GM12874 (cell line): ENCODE results near the gene CCDC28B.

Experiments
- TF ChIP-seq, protein P1 (sequence below): IDR thresholded peaks from 2 replicates; pipeline ENCODE4 v1.5.1; 2011; ENCODE audit warnings: low read depth, mild to moderate bottlenecking, control low read depth, low read length, moderate library complexity; ENCODE audit not compliant: insufficient read depth

CCDC28B gene

DNA sequence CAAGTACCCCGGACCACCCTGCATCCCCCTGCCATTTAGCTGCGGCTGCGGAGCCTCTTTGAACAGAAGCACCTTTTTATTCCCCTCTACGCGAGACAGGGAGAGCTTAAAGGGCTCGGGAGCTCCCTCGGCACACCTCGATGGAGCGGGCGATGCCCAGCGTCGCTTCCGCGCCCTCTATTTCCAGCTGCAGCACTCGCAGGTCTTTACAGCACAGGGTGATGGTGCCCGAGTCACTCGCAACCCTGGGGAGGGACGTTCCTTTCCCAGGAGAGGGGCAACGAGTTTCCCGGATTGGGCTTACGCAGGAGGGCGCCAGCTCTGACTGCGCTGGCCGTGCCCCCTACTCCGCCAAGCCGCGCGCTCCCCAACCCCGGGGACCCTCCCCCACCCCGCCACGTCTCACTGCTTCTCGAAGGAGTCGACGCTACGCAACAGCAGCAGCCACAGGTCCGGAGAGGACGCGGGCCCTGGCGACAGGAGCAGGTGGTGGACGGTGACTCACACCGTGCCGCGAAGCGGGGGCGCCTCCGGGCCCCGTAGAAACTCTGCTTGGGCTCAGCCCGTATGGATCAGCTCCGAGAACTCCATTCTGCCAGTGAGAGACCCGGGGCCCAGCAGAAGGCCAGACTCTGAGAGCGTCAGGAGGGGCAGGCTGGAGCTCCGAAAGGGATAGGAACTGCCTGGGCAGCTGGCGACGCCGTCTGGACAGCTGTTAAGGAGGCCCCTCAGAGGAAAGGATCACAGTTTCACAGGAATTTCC, 40.8 kb downstream of the CCDC28B start:
- TF ChIP-seq, protein P1, sequence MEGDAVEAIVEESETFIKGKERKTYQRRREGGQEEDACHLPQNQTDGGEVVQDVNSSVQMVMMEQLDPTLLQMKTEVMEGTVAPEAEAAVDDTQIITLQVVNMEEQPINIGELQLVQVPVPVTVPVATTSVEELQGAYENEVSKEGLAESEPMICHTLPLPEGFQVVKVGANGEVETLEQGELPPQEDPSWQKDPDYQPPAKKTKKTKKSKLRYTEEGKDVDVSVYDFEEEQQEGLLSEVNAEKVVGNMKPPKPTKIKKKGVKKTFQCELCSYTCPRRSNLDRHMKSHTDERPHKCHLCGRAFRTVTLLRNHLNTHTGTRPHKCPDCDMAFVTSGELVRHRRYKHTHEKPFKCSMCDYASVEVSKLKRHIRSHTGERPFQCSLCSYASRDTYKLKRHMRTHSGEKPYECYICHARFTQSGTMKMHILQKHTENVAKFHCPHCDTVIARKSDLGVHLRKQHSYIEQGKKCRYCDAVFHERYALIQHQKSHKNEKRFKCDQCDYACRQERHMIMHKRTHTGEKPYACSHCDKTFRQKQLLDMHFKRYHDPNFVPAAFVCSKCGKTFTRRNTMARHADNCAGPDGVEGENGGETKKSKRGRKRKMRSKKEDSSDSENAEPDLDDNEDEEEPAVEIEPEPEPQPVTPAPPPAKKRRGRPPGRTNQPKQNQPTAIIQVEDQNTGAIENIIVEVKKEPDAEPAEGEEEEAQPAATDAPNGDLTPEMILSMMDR: 0 out of 2 replicates have a peak, but pooled peaks have one; percentile 16

DNA sequence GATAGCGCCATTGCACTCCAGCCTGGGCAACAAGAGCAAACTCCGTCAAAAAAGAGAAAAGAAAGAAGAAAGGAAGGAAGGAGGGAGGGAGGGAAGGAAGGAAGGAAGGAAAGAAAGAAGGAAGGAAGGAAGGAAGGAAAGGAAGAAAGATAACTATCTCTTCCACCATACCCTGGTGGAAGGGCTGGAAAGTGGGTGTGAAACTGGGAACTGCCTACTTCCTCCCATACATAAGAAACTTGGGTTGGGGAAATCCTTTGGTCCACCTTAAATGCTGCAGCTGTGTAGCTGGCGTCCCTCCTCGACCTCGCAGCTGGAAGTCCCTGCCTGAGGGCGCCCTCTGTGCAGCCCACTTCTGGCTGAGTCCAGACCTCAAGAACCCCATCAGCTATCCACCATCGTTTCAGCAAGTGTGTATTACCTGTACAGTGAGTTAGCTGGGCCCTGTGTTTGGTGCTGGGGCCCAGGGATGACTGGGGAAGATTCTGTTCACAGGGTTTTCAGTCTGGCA, 42.0 kb downstream of the CCDC28B start:
- TF ChIP-seq, protein P1: no peak

DNA sequence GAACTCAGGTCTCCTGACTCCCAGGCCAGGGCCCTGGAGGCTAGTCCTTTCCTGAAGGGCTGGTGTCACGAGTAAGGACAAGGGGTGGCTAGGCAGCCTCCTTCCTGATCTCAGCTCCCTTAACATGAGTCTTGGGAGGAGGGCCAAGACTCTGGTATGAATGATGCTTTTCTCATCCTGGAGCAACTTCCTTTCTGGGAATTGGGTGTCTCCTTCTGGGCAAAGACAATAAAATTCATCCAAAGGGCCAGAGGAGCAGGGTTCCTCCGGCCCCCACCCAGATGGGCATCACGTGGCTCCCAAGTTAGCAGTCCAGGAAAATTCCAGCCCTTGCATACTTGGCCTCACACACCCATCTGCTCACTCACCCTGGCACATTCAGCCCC, 46.5 kb downstream of the CCDC28B start, which contains the start of gene FAM167B:
Gene FAM167B (plus strand): TSS at position 335 of the 386 bp plus-strand sequence. CDS start 200 bp downstream, outside the sequence.
- TF ChIP-seq, protein P1: no peak

DNA sequence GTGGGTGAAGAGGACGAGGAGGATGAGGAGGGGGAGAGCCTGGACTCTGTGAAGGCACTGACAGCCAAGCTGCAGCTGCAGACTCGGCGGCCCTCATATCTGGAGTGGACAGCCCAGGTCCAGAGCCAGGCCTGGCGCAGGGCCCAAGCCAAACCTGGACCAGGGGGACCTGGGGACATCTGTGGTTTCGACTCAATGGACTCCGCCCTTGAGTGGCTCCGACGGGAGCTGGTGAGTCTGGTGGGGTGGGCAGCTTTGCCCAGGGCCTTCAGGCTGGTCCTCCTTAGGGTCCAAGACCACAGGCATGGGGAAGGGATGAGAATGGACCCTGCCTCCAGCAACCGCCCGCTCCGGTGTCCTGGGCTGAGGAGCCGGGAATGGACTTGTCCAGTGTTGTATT, 47.1 kb downstream of the CCDC28B start:
- TF ChIP-seq, protein P1: no peak

DNA sequence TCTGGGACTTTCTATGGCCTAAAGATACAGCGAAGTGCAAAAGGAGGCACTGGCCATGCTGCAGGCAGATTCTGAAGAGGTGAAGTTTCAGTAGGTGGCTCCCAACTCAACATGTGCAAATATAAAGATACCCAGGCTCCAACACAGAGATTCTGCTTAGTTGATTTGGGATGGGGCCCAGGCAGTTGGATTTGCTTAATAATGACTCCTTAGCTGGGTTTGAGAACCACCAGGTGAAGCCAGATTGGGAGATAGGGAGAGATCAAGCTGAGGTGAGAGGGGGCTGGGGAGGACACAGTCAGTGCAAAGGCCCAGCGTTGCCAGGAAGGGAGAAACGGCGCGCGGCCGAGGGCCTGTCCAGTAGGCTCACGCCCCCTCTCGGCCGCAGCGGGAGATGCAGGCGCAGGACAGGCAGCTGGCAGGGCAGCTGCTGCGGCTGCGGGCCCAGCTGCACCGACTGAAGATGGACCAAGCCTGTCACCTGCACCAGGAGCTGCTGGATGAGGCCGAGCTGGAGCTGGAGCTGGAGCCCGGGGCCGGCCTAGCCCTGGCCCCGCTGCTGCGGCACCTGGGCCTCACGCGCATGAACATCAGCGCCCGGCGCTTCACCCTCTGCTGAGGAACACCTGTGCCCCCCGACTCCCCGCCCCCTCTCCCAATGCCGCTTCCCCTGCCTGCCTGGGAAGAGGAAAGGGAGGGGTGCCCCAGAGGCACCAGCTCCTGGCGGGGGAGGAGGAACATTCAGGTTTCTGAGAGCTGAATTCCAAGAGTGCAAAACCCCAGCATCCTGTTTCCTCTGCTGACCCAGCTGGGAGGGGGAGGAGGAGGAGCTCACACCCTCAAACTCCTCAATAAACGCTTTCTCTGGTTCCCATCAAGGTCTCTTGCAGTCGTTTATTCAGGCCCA, 47.8 kb downstream of the CCDC28B start:
- TF ChIP-seq, protein P1: peak; percentile 99

DNA sequence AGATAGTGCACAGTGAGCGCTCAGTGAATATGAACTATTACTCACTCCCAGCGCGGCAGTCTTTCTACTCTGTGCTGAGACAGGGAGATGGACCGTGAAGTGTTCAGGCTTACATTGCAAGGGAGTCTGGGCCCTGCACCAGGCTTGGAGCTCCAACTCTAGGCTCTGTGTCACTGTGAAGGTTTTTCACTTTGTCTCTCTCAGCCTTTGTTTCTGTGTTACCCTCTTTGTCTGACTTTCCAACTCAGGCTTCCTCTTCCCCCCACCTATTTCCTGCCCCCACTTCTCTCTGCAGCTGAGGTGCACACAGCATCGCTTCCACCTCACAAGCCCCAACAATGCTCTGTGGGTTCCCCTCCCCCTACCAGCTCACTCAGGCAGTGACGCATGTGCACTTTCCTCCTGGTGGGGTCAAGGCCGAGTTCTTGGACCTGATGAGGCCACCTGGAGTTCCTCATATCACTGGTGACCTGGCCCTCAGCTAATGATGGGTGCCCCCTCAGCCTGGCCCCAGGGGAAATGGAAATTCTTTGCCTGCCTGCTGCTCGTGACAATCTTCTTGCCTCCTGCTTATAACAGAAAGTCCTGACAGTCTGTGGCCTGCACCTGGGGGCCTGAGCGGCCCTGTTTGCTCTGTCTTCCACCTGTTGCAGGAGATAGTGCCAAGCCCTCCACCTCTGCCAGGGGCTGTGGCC, 49.6 kb downstream of the CCDC28B start:
- TF ChIP-seq, protein P1: no peak
